Coronary artery (tissue), 2 donors: ENCODE measurements around the gene OR5B12.

Experiments
- DNase-seq: peaks from one replicate; pipeline ENCODE4 v3.0.0-alpha.2; 2017; ENCODE audit warnings: low spot score
- H3K27ac ChIP-seq, 2 donors: fragments of 200-600 bp; sonication (generic); one replicate each; pipeline ENCODE4 v1.5.1; 2016 to 2019
- H3K4me3 ChIP-seq: fragments of 200-600 bp; sonication (generic); 2 replicates; pipeline ENCODE4 v1.5.1; 2016; ENCODE audit warnings: mild to moderate bottlenecking, moderate library complexity
- TF ChIP-seq, protein P1 (sequence below): fragments of 200-600 bp; sonication (generic); IDR thresholded peaks from one replicate; pipeline ENCODE4 v1.5.1; 2019; ENCODE audit warnings: antibody characterized with exemption

OR5B12 gene

DNA sequence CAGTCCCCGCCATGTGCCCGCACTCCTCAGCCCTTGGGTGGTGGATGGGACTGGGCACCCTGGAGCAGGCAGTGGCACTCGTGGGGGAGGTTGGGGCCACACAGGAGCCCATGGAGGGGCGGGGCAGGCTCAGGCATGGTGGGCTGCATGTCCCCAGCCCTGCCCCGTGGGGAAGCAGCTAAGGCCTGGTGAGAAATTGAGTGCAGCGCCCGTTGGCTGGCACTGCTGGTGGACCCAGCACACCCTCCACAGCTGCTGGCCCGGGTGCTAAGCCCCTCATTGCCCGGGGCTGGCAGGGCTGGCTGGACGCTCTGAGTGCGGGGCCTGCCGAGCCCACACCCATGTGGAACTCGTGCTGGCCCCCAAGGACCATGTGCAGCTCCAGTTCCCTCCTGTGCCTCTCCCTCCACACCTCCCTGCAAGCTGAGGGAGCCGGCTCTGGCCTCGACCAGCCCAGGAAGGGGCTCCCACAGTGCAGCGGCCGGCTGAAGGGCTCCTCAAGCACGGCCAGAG lies 51.4 kb downstream of the OR5B12 start:
- Histone ChIP-seq H3K4me3 (no peak overlapping the region), H3K27ac (no peak overlapping the region)
- TF ChIP-seq, protein P1, sequence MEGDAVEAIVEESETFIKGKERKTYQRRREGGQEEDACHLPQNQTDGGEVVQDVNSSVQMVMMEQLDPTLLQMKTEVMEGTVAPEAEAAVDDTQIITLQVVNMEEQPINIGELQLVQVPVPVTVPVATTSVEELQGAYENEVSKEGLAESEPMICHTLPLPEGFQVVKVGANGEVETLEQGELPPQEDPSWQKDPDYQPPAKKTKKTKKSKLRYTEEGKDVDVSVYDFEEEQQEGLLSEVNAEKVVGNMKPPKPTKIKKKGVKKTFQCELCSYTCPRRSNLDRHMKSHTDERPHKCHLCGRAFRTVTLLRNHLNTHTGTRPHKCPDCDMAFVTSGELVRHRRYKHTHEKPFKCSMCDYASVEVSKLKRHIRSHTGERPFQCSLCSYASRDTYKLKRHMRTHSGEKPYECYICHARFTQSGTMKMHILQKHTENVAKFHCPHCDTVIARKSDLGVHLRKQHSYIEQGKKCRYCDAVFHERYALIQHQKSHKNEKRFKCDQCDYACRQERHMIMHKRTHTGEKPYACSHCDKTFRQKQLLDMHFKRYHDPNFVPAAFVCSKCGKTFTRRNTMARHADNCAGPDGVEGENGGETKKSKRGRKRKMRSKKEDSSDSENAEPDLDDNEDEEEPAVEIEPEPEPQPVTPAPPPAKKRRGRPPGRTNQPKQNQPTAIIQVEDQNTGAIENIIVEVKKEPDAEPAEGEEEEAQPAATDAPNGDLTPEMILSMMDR: no peak
- no peak for DNase-seq
